Measurements from ENCODE around the gene SLC24A1. TPM values are rescaled to one million over a fixed set of nuclear protein-coding genes. Genes with fewer than 3 reads are reported as not detected.

The SLC24A1 gene
- 4.8 TPM for polyA plus RNA-seq (2013, experiment 1 of 2)
- 4.6 TPM for polyA plus RNA-seq (2013, experiment 2 of 2)

- Histone ChIP-seq H3K4me1 (ENCODE audit: control insufficient read depth in 2 of 2, insufficient read depth in 1 of 2, low read depth in 1 of 2, low read length in 2 of 2) (no peaks in the 10 kb centered on the region), H3K27ac (replicated peaks; ENCODE audit: low read length) (no peak within 1 kb of the TSS), H3K14ac (ENCODE audit: low read length) (no peak within 1 kb of the TSS), H3K79me1 (ENCODE audit: low read depth, low read length) (no peaks in the 10 kb centered on the region), H3K23ac (ENCODE audit: low read depth, low read length, poor library complexity) (no peak within 1 kb of the TSS), H2AK5ac (ENCODE audit: low read depth, low read length) (no peak within 1 kb of the TSS), H3K4me2 (ENCODE audit: insufficient read depth, low read length, poor library complexity, severe bottlenecking) (no peak within 1 kb of the TSS), H2BK15ac (ENCODE audit: low read length) (no peak within 1 kb of the TSS), H4K8ac (ENCODE audit: low read depth, low read length) (no peak within 1 kb of the TSS), H3K9me3 (replicated peaks in 1 of 2; ENCODE audit: control insufficient read depth in 2 of 2, insufficient read depth in 1 of 2, low read depth in 1 of 2, low read length in 2 of 2) (no peaks in the 10 kb centered on the region), H2AFZ (ENCODE audit: low read length) (no peak within 1 kb of the TSS), H3K4ac (ENCODE audit: low read length) (no peak within 1 kb of the TSS), H2BK5ac (ENCODE audit: low read length) (no peak within 1 kb of the TSS), H2BK120ac (ENCODE audit: low read depth, low read length) (no peak within 1 kb of the TSS), H3K9ac (ENCODE audit: low read depth, low read length, poor library complexity) (no peak within 1 kb of the TSS), H3K18ac (ENCODE audit: low read length) (no peak within 1 kb of the TSS), H4K91ac (ENCODE audit: low read depth, low read length, poor library complexity) (no peak within 1 kb of the TSS), H2BK12ac (ENCODE audit: low read length) (no peak within 1 kb of the TSS), H3K27me3 (ENCODE audit: control insufficient read depth in 3 of 3, insufficient read depth in 3 of 3, low read depth in 1 of 3, low read length in 3 of 3) (no peaks in the 10 kb centered on the region), H3K4me3 (ENCODE audit: low read length in 2 of 2) (no peak within 1 kb of the TSS), H3K36me3 (replicated peaks in 1 of 2; ENCODE audit: control insufficient read depth in 2 of 2, insufficient read depth in 2 of 2, low read length in 2 of 2) (peaks cover 0 to 18% of the 10 kb centered on the region in 2 donors)
- WGBS, 2 donors (ENCODE audit: extremely low coverage in 2 of 2, insufficient read length in 2 of 2, insufficient replicate concordance in 1 of 2): no CpG with 5 or more reads among the region's 6 CpGs
- DNase-seq (ENCODE audit: low spot score): no peak
These were observed at the start of gene SLC24A1 for GRCh38 chr15:65621638-65622037. Gene SLC24A1 (plus strand): TSS chr15:65621938. CDS start chr15:65624081, 2,143 bp downstream.

- H3K4me3 ChIP-seq (ENCODE audit: low read length in 2 of 2): no peak overlapping the region
- no peaks in the 10 kb centered on the region for H3K4me1 ChIP-seq (ENCODE audit: control insufficient read depth in 2 of 2, insufficient read depth in 1 of 2, low read depth in 1 of 2, low read length in 2 of 2)
- no peak overlapping the region for H2BK5ac ChIP-seq (ENCODE audit: low read length)
- no peaks in the 10 kb centered on the region for H3K27me3 ChIP-seq (ENCODE audit: control insufficient read depth in 3 of 3, insufficient read depth in 3 of 3, low read depth in 1 of 3, low read length in 3 of 3)
- no peak overlapping the region for H3K18ac ChIP-seq (ENCODE audit: low read length)
- H4K91ac ChIP-seq (ENCODE audit: low read depth, low read length, poor library complexity): no peak overlapping the region
- no peak overlapping the region for H2AK5ac ChIP-seq (ENCODE audit: low read depth, low read length)
- no CpG with 5 or more reads among the region's 2 CpGs for WGBS, 2 donors (ENCODE audit: extremely low coverage in 2 of 2, insufficient read length in 2 of 2, insufficient replicate concordance in 1 of 2)
- no peak overlapping the region for H3K9ac ChIP-seq (ENCODE audit: low read depth, low read length, poor library complexity)
- no peak overlapping the region for H3K4ac ChIP-seq (ENCODE audit: low read length)
- H3K9me3 ChIP-seq (replicated peaks in 1 of 2; ENCODE audit: control insufficient read depth in 2 of 2, insufficient read depth in 1 of 2, low read depth in 1 of 2, low read length in 2 of 2): peaks cover 0 to under 1% of the 10 kb centered on the region in 2 donors
- no peak for DNase-seq (ENCODE audit: low spot score)
- H2AFZ ChIP-seq (ENCODE audit: low read length): no peak overlapping the region
- no peak overlapping the region for H2BK15ac ChIP-seq (ENCODE audit: low read length)
- H3K36me3 ChIP-seq (replicated peaks in 1 of 2; ENCODE audit: control insufficient read depth in 2 of 2, insufficient read depth in 2 of 2, low read length in 2 of 2): peaks cover 21 to 99% of the 10 kb centered on the region in 2 donors
- no peak overlapping the region for H2BK120ac ChIP-seq (ENCODE audit: low read depth, low read length)
- no peak overlapping the region for H2BK12ac ChIP-seq (ENCODE audit: low read length)
- H3K79me1 ChIP-seq (ENCODE audit: low read depth, low read length): no peaks in the 10 kb centered on the region
- H3K14ac ChIP-seq (ENCODE audit: low read length): no peak overlapping the region
- no peak overlapping the region for H3K27ac ChIP-seq (replicated peaks; ENCODE audit: low read length)
- H3K23ac ChIP-seq (ENCODE audit: low read depth, low read length, poor library complexity): no peak overlapping the region
- no peak overlapping the region for H4K8ac ChIP-seq (ENCODE audit: low read depth, low read length)
- H3K4me2 ChIP-seq (ENCODE audit: insufficient read depth, low read length, poor library complexity, severe bottlenecking): no peak overlapping the region
These were observed 49.8 kb upstream of the SLC24A1 start for GRCh38 chr15:65571971-65572370.

DNA sequence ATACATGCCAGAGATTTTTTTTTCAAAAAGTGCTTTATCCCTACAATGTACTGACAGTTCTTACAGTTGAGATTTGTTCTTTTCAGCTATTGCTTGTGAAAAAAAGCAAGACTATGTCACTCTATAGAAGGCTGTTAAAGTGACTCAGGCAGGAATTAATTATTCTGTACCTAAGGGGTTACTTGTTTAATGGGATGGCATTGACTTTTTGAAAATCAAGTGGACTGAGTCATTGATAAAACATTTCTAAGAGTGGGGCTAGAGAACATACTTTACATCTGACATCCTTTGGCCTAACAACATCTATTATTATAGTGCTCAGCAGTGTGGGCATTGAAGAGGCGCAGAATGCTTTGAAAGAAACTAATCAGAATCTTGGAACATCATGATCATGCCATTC, 45.1 kb upstream of the SLC24A1 start:
- no peak overlapping the region for H3K4ac ChIP-seq (ENCODE audit: low read length)
- WGBS, 2 donors (ENCODE audit: extremely low coverage in 2 of 2, insufficient read length in 2 of 2, insufficient replicate concordance in 1 of 2): no CpG with 5 or more reads among the region's 1 CpG

DNA sequence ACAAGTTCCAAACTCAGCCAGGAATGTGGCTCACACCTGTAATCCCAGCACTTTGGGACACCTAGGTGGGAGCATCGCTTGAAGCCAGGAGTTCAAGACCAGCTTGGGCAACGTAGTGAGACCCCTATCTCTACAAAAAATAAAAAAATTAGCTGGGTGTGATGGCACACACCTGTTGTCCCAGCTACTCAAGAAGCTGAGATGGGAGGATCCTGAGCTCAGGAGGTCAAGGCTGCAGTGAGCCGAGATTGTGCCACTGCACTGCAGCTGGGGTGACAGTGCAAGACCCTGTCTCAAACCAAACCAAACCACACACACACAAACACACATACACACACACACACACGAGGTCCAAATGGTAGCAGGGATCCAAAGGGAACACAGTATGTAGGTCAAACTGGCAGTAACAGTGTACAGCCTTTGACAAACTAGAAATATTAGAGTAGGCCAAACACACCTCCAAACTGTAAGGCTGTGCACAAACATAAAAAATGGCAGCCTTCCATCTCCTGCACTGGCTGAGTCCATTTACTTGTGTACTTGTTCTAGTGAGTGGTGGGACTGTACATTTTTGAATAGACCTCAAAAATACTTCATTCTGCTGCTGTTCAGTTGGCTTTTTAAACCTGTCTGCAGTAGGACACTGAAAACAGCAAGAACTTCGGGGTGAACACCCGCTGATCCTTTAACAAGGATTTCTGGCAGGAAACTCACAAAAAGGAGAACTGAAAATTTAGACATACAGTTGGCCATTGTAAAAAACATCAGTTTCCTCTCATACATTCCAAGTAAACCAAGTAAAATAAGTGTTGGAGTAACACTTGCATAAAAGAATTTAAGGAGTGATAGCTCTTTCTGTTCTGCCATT, 44.4 kb upstream of the SLC24A1 start:
- H2BK120ac ChIP-seq (ENCODE audit: low read depth, low read length): no peak overlapping the region
- H2AFZ ChIP-seq (ENCODE audit: low read length): no peak overlapping the region
- H3K14ac ChIP-seq (ENCODE audit: low read length): no peak overlapping the region
- H3K79me1 ChIP-seq (ENCODE audit: low read depth, low read length): no peaks in the 10 kb centered on the region
- no peak overlapping the region for H2BK12ac ChIP-seq (ENCODE audit: low read length)
- no peak overlapping the region for H3K4me3 ChIP-seq (ENCODE audit: low read length in 2 of 2)
- no peak overlapping the region for H3K4ac ChIP-seq (ENCODE audit: low read length)
- H4K8ac ChIP-seq (ENCODE audit: low read depth, low read length): no peak overlapping the region
- H3K18ac ChIP-seq (ENCODE audit: low read length): no peak overlapping the region
- no peaks in the 10 kb centered on the region for H3K27me3 ChIP-seq (ENCODE audit: control insufficient read depth in 3 of 3, insufficient read depth in 3 of 3, low read depth in 1 of 3, low read length in 3 of 3)
- H3K27ac ChIP-seq (replicated peaks; ENCODE audit: low read length): no peak overlapping the region
- H4K91ac ChIP-seq (ENCODE audit: low read depth, low read length, poor library complexity): no peak overlapping the region
- H3K9ac ChIP-seq (ENCODE audit: low read depth, low read length, poor library complexity): no peak overlapping the region
- WGBS, 2 donors (ENCODE audit: extremely low coverage in 2 of 2, insufficient read length in 2 of 2, insufficient replicate concordance in 1 of 2): no CpG with 5 or more reads among the region's 6 CpGs
- DNase-seq (ENCODE audit: low spot score): no peak
- H3K4me2 ChIP-seq (ENCODE audit: insufficient read depth, low read length, poor library complexity, severe bottlenecking): no peak overlapping the region
- peaks cover 0 to 14% of the 10 kb centered on the region in 2 donors for H3K4me1 ChIP-seq (ENCODE audit: control insufficient read depth in 2 of 2, insufficient read depth in 1 of 2, low read depth in 1 of 2, low read length in 2 of 2)
- H2BK5ac ChIP-seq (ENCODE audit: low read length): no peak overlapping the region
- peaks cover 21 to 99% of the 10 kb centered on the region in 2 donors for H3K36me3 ChIP-seq (replicated peaks in 1 of 2; ENCODE audit: control insufficient read depth in 2 of 2, insufficient read depth in 2 of 2, low read length in 2 of 2)
- H3K23ac ChIP-seq (ENCODE audit: low read depth, low read length, poor library complexity): no peak overlapping the region
- H3K9me3 ChIP-seq (replicated peaks in 1 of 2; ENCODE audit: control insufficient read depth in 2 of 2, insufficient read depth in 1 of 2, low read depth in 1 of 2, low read length in 2 of 2): no peaks in the 10 kb centered on the region
- H2BK15ac ChIP-seq (ENCODE audit: low read length): no peak overlapping the region
- no peak overlapping the region for H2AK5ac ChIP-seq (ENCODE audit: low read depth, low read length)

More for the DNA sequence above, 45.1 kb upstream of the SLC24A1 start:
- Histone ChIP-seq H3K14ac (ENCODE audit: low read length) (no peak overlapping the region), H3K79me1 (ENCODE audit: low read depth, low read length) (no peaks in the 10 kb centered on the region), H4K8ac (ENCODE audit: low read depth, low read length) (no peak overlapping the region), H2BK12ac (ENCODE audit: low read length) (no peak overlapping the region), H3K27me3 (ENCODE audit: control insufficient read depth in 3 of 3, insufficient read depth in 3 of 3, low read depth in 1 of 3, low read length in 3 of 3) (no peaks in the 10 kb centered on the region), H2BK5ac (ENCODE audit: low read length) (no peak overlapping the region), H2AFZ (ENCODE audit: low read length) (no peak overlapping the region), H3K4me1 (ENCODE audit: control insufficient read depth in 2 of 2, insufficient read depth in 1 of 2, low read depth in 1 of 2, low read length in 2 of 2) (peaks cover 0 to 7% of the 10 kb centered on the region in 2 donors), H3K27ac (replicated peaks; ENCODE audit: low read length) (no peak overlapping the region), H2BK120ac (ENCODE audit: low read depth, low read length) (no peak overlapping the region), H3K4me3 (ENCODE audit: low read length in 2 of 2) (no peak overlapping the region), H3K36me3 (replicated peaks in 1 of 2; ENCODE audit: control insufficient read depth in 2 of 2, insufficient read depth in 2 of 2, low read length in 2 of 2) (peaks cover 23 to 99% of the 10 kb centered on the region in 2 donors), H3K4me2 (ENCODE audit: insufficient read depth, low read length, poor library complexity, severe bottlenecking) (no peak overlapping the region), H4K91ac (ENCODE audit: low read depth, low read length, poor library complexity) (no peak overlapping the region), H2BK15ac (ENCODE audit: low read length) (no peak overlapping the region), H2AK5ac (ENCODE audit: low read depth, low read length) (no peak overlapping the region), H3K9ac (ENCODE audit: low read depth, low read length, poor library complexity) (no peak overlapping the region), H3K18ac (ENCODE audit: low read length) (no peak overlapping the region), H3K9me3 (replicated peaks in 1 of 2; ENCODE audit: control insufficient read depth in 2 of 2, insufficient read depth in 1 of 2, low read depth in 1 of 2, low read length in 2 of 2) (no peaks in the 10 kb centered on the region), H3K23ac (ENCODE audit: low read depth, low read length, poor library complexity) (no peak overlapping the region)
- no peak for DNase-seq (ENCODE audit: low spot score)

Data from neuronal stem cell (in vitro differentiated cells).